ENCODE results near the gene TNNT2.
A peak's percentile ranks its signal among the peaks of the same experiment; 100 is the strongest.

TNNT2 gene

GRCh38 chr1:201401700-201402099, 24.2 kb upstream of the TNNT2 start:
- no peak for DNase-seq

DNA sequence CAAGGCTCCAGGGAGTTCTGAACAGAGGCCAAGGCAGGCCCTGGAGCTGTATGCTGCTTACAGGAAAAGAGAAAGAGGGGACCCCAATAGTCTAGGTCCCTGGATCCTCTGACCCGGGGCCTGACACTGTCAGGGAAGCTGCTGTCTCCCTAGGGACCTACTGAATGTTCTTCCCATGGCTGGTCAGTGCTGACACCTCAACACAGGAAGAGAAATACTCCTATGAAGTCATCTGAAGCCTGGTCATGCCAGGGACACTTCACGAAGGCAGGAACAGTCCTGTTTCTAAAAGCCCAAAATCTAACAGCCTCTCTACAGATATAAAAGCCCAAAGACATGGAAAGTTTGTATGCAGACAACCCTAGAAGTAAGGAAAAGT, 23.4 kb upstream of the TNNT2 start:
- DNase-seq = no peak

- no peak for DNase-seq
Measured at GRCh38 chr1:201400212-201400851, 22.9 kb upstream of the TNNT2 start.

DNA sequence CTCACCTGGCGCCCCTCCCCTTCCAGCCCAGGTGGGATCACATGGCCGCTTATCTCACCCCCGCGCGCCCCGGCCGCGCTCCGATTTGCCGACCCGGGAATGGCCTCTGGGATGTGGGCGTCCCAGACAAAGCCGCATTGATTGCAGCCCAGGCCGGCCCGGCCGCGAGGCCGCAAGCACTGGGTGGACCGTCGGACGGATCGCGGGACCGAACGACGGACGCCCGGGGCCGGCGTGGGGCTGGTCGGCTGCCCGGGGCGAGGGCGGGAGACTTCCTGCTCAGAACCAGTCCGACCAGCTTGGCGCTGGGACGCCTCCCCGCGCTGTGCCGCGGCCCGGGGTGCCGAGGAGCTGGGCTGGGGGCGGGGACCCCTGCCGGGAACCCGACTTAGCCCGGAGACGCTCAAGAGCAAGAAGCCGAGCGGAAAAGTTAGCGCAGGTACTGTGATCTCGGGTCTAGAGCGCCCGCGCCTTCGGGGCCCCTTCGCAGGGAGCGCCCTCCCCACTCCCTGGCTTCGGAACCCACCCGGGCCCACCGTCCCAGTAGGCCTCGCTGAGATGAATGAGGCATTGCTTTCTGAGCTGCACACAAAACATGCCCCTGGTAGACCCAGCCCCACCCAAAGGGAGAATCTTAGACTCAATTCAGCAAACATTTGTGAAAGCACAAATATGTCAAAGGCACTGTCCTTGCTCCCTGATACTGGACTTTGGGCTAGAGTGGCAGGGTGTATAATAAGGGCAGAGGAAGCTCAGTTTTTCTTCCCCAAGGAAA, 22.1 kb upstream of the TNNT2 start:
- DNase-seq = no peak

DNA sequence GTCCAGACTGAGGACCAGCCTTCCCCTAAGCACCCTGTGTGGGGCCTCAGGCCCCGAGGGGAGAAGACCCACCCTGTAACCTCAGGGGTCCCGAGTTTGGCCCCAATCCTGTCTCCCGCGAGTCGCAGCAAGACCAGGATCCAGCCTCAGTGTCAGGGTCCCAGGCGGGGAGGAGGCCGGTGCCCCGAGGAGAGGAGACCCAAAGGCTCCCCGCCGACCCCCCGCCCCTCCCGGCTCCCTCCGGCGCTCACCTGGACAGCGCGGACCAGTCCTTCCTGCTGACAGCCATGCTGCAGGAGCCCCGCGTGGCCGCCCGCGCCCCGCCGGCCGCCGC, 21.5 kb upstream of the TNNT2 start, which contains the start of gene LAD1:
Gene LAD1, minus strand, starts transcription at position 307 of the 334 bp plus-strand sequence. Its CDS starts 18 bp downstream, at position 289.
- DNase-seq = no peak

- no peak for DNase-seq
Measured at GRCh38 chr1:201397675-201398074, 20.2 kb upstream of the TNNT2 start.

- no peak for DNase-seq
Measured at GRCh38 chr1:201396861-201397464, 19.5 kb upstream of the TNNT2 start.

- DNase-seq = no peak
Measured at GRCh38 chr1:201395936-201396335, 18.5 kb upstream of the TNNT2 start.

DNA sequence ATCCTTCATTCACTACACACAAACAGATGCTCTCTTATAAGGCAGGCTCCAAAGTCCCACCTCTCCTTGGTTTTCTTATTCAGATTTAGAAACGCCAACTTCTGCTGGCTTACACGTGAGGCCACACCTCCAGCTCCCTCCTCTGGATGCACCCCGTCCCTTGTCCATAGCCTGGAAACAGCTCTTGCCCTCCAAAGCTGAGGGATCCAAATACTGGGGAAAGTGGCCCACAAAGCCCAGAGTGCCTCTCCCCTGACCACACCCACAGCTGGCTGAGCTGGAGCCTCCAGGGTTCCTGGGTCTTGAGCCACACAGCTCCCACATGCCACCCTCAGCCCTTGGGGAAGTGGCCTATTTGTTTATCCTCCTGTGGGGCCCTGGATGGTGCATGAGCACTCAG, 17.1 kb upstream of the TNNT2 start:
- DNase-seq = no peak

- DNase-seq = no peak
Measured at GRCh38 chr1:201393076-201393475, 15.6 kb upstream of the TNNT2 start.

DNA sequence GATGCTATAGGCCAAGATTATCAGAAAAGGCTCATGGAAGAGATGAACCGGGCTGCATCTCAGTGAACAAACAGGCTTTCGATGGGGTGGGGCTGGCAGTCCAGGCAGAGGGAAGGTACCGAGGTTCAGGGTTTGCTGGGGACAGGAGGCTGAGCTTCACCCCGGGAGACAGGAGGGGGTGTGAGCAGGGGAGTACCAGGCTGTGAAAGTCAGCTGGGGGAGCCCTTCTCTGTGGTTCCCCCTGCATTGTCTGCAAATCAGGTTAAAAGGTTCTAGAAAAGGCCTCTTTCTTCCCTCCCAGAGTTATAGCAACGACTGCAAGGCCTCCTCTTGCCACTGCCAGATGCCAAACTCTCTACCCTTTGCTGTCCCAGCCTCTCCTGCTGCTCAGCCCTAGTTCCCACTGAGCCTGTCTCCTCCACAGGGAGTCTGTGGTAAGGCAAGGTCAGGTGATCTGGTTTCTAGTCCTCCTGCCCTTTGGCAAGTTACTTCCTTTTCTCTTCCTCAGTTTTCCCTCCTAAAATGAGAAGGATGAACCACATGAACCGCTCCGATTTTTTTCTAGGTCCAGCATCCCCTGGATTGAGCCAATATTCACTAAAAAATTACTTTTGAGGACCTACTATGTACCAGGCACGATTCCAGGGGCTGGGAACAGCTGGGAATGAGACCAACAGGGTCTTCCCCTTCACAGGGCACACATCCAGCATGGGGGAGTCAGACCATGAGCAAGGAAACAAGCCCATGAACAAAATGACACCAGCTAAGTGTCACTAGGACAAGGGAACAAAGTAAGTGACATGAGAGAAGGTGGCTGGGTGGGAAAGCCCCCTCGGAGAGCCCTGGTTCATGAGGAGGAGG, 14.4 kb upstream of the TNNT2 start:
- no peak for DNase-seq

GRCh38 chr1:201391225-201391624, 13.7 kb upstream of the TNNT2 start:
- no peak for DNase-seq

DNA sequence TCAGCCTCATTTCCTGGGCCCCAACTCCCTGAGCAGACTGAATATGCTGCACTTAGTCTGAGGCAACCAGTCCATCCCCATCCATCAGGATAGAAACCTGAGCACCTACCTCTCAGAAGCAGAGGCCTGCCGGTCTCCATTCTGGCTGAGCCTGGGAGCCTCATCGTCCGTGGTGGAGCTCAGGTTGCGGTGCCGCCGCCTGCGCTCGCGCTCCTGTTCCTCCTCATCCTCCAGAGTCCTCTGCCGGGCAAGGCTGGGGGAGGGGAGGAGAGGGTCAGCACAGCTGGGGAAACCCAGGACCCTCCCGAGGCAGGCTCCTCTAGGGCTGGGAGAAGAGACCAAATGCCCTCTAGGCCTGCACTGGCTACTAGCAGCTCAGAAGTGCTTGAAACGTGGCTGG, 11.6 kb upstream of the TNNT2 start:
- no peak for DNase-seq

GRCh38 chr1:201386208-201386607, 8.7 kb upstream of the TNNT2 start:
- no peak for DNase-seq

- peak; percentile 14 for DNase-seq
Measured at GRCh38 chr1:201385299-201385891, 7.9 kb upstream of the TNNT2 start.

DNA sequence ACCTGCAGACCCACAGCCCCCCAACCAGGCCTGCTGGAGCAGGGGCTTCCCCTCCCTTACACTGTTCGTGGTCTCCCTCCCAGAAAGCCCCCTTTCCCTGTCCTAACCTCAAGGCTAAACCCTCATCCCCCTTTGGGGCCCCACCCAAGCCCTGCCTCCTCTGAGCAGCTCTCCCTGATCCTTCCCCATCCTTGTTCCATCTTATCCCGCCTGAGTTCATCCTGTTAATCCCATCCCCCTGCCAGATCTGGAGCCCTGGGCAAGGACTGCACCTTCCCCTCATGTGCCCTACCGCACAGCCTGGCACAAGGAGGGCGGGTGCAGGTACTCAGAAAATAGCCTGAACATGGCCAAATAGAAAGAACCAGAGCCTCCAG, 6.9 kb upstream of the TNNT2 start:
- DNase-seq = no peak

DNA sequence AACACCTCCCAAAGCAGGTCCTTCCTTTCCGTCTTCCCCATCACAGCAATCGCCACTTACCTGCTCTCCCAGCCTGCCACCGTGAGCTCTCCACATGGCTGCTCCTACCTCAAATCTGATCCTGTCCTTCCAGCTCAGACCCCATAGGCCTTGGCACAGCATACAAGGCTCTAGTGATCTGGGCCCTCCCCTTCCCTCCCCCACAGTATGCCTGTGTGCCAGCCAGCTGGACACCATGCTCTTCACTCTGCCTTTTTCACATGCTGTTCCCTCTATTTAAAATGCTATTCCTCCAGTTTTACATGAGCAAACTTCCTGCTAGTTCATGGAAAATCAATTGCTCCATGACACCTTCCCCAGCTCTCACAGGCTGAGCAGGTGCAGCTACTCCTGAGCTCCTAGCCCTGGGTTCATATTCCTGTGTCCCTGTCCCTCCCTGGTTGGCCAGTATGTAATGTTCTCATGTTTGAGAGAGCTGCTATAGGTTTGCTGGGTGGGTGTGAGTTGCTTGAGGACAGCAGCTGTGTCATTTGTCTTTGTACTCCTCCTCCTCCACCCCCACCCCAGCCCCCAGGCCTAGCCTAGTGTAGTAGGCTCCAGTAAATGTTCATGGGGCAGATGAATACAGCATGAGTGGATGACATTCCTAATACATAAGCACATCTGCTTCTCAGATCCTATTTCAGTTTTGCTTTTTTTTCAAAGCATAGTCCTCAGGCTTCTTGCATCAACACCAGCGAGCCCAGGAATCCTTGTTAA, 6.3 kb upstream of the TNNT2 start:
- DNase-seq = no peak

GRCh38 chr1:201381130-201381529, 3.6 kb upstream of the TNNT2 start:
- DNase-seq = no peak

GRCh38 chr1:201379733-201380242, 2.3 kb upstream of the TNNT2 start:
- DNase-seq = no peak

- DNase-seq = no peak
Measured at GRCh38 chr1:201378804-201379203, 1.3 kb upstream of the TNNT2 start.

- DNase-seq = peak; percentile 1
Measured at GRCh38 chr1:201376464-201377374, 761 bp downstream of the TNNT2 start.

All from CD4-positive, alpha-beta T cell treated with Interleukin-10 for 1 hour (primary cell).